Measurements from ENCODE around the gene GPBP1.
"Not testable (repeated sequence)": the region's sequence is repeated elsewhere in the genome, so short reads cannot be mapped to it uniquely, and the experiment has no call there.

The GPBP1 gene

DNA sequence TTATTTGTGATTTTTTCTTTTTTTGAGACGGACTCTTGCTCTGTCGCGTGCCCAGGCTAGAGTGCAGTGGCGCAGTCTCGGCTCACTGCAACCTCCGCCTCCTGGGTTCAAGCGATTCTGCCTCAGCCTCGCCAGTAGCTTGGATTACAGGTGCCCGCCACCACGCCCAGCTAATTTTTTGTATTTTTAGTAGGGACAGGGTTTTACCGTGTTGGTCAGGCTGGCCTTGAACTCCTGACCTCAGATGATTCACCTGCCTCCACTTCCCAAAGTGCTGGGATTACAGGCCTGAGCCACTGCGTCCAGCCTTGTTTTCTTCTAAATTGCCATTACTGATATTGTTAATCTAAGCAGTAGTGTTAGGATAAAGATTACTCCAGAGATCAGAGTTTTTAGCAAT lies 4.4 kb downstream of the GPBP1 start:
- DNase-seq: not testable (repeated sequence)

DNA sequence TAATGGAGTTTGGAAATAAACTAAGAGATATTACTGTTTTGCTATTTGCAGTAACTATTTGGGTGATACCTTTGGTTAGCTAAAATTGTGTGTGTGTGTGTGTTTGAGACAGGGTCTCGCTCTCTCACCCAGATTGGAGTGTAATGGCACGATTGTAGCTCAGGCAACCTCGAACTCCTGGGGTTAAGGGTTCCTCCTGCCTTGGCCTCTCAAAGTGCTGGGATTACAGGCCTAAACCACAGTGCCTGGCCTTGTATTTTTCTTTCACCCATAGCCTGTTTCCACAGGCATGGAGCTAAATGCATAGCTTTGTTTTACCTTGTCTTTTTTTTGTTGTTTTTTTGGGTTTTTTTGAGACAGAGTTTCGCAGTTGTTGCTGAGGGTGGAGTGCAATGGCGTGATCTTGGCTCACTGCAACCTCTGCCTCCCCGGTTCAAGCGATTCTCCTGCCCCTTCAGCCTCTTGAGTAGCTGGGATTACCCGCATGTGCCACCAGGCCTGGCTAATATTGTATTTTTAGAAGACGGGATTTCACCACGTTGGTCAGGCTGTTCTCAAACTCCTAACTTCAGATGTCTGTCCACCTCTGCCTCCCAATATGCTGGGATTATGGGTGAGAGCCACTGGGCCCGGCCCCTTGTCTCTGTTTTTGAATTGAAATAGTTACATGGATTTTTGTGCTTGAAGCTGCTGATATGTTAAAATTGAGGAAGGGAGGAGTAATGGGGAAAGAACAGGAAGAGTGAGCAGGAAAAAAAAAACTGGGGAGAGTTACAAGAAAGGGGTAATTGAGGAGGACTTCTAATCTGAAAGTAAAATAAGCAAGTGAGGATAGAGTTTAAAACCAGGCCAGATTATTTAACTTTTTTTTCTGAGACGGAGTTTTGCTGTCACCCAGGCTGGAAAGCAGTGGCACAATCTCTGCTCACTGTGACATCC lies 5.7 kb downstream of the GPBP1 start:
- DNase-seq: no peak

DNA sequence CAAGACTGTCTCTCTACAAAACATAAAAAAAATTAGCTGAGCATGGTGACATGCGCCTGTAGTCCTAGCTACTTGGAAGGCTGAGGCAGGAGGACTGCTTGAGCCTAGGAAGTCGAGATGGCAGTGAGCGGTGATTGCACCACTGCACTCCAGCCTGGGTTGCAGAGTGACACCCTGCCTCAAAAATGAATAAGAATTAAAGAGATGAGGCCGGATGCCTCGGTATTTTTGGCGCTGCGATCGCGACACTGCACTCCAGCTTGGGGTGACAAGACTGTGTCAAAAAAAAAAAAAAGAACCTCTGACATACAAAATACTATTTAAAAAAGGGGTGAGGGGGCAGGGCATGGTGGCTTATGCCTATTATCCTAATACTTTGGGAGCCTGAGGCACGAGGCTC lies 7.3 kb downstream of the GPBP1 start:
- no peak for DNase-seq

- DNase-seq: no peak
Observed at GRCh38 chr5:57184322-57184721, 10.5 kb downstream of the GPBP1 start.

DNA sequence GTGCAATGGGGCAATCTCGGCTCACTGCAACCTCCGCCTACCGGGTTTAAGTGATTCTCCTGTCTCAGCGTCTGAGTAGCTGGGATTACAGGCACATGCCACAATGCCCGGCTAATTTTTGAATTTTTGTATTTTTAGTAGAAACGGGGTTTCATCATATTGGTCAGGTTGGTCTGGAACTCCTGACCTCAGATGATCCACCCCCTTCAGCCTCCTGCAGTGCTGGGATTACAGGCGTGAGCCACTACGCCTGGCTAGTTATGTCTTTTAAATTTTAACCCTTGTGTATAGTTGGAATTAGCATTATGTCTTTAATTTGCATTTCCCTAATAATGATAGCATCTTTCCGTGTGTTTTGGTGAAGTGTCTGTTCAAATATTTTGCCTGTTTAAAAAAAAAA lies 11.5 kb downstream of the GPBP1 start:
- no peak for DNase-seq

DNA sequence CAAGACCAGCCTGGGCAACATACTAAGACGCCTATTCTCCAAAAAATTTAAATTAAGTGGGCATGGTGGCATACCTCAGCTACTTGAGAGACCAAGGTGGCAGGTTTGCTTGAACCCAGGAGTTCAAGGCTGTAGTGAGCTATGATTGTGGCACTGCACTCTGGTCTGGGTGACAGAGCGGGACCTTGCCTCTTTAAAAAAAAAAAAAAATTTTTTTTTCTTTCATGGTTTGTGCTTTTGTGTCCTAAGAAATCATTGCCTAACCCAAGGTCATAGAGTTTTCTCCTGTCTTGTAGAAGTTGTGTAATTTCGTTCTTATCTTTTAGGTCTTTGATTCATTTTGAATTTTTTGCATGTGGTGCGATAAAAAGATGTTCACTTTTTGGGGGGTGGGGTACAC lies 12.3 kb downstream of the GPBP1 start:
- DNase-seq: no peak

DNA sequence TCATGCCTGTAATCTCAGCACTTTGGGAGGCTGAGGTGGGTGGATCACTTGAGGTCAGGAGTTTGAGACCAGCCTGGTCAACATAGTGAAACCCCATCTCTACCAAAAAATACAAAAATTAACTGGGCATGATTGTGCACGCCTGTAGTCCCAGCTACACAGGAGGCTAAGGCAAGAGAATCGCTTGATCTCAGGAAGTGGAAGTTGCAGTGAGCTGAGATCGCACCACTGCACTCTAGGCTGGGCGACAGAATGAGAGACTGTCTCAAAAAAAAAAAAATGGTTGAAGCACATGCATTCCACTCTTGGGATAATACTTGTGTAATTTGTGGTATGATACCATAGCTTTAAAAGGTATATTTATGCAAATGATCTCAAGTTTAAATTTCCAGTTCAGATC lies 14.1 kb downstream of the GPBP1 start:
- DNase-seq: not testable (repeated sequence)

GRCh38 chr5:57189515-57189914 lies 15.7 kb downstream of the GPBP1 start:
- DNase-seq: no peak

DNA sequence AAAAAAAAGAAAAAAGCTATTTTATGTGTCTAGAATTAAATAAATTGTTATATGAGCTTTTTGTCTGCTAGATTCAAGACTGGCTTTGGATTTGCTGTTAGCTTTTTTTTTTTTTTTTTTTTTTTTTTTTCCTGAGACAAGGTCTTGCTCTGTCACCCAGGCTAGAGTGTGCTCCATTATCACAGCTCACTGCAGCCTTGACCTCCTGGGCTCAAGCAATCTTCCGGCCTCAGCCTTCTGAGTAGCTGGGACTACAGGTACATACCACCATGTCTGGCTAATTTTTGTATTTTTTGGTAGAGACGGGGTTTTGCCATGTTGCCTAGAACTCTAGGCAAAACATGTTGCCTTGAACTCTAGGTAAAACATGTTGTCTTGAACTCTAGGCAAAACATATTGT lies 16.7 kb downstream of the GPBP1 start:
- DNase-seq: no peak

- no peak for DNase-seq
Observed at GRCh38 chr5:57191163-57191562, 17.3 kb downstream of the GPBP1 start.

- DNase-seq: no peak
Observed at GRCh38 chr5:57191986-57192385, 18.1 kb downstream of the GPBP1 start.

DNA sequence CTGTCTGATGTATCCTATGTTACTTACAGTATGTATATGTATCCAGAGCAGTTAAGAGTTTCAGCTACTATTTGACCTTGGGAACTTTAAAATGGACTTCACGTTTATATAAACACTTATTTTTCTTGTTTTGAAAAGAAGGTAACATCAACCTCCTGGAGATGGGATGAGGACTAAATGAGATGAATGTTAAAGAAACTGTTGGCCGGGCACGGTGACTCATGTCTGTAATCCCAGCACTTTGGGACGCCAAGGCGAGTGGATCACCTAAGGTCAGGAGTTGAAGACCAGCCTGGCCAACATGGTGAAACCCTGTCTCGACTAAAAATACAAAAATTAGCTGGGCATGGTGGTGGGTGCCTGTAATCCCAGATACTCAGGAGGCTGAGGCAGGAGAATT lies 19.0 kb downstream of the GPBP1 start:
- not testable (repeated sequence) for DNase-seq

DNA sequence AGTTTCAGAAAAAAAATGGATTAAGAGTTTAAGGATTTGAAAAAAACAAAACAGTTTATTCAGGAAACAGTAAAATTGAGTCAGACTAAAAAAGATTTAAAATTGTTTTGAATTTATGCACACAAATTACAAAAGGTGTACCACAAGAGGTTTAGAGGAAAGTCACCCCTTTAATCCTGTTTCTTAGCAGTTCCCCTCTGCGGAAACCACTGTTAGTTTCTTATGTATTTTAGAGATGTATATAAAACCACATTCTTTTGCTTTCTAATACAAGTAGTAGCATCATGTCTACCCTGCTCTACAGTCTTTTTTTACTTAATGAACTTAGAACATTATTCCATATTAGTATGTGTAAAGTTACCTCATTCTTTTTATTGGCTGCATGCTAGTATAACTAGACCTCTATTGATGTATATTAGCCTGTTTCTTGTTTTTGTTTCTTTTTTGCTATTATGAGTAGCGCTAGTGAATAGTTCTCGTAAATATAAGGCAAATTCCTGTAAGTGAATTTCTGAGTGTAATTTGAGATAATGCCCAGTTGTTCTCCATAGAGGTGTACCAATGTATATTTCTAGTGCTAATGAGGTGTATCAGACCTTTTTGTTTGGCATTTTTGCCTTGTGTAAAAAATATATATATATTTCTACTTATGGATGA lies 20.0 kb downstream of the GPBP1 start:
- DNase-seq: no peak

- no peak for DNase-seq
Observed at GRCh38 chr5:57194653-57195052, 20.8 kb downstream of the GPBP1 start.

- no peak for DNase-seq
Observed at GRCh38 chr5:57195060-57195459, 21.2 kb downstream of the GPBP1 start.

- DNase-seq: no peak
Observed at GRCh38 chr5:57199866-57200265, 26.0 kb downstream of the GPBP1 start.

- no peak for DNase-seq
Observed at GRCh38 chr5:57202811-57203210, 29.0 kb downstream of the GPBP1 start.

DNA sequence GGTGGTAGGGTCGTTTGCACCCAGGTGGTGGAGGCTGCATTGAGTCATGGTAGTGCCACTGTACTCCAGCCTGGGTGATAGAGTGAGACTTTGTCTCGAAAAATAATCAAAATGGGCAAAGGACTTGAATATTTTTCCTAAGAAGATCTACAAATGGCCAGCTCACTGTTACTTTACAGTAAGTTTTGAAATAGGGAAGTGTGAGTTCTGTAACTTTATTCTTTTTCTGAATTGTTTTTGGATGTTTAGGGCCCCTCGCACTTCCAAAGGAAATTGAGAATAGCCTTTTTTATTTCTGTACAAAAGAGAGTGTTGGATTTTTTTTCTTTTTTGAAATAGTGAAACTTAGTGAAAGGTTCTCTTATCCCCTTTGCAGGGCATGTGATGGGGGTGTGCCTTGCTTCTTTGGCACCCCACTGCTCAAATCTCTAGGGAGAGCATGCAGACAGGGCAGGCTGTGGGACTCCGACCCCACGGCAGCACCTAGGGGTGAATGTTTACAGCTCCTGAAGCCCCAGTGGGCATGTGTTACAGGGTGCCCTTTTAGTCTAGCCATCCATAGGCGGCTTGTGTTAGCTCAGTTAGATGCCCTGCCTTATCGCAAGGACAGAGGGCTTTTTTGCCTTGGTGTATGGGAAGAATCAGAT lies 33.3 kb downstream of the GPBP1 start:
- DNase-seq: no peak

- no peak for DNase-seq
Observed at GRCh38 chr5:57207681-57208080, 33.8 kb downstream of the GPBP1 start.

- DNase-seq: no peak
Observed at GRCh38 chr5:57209316-57210040, 35.6 kb downstream of the GPBP1 start.

DNA sequence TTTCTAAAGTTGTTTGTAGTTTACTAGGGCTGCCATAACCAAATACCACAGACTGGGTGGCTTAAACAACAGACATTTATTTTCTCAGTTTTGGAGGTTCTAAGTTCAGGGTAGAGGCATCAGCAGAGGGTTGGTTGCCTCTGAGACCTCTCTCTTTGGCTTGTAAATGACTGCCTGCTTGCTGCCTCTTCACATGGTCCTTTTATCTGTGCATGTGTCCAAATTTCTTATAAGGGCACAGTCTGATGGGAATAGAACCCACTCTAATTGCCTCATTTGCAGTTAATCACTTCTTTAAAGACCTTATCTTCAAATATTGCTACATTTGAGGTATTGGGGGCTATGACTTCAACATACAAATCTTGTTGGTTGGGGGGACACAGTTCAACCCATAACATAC lies 36.8 kb downstream of the GPBP1 start:
- no peak for DNase-seq

DNA sequence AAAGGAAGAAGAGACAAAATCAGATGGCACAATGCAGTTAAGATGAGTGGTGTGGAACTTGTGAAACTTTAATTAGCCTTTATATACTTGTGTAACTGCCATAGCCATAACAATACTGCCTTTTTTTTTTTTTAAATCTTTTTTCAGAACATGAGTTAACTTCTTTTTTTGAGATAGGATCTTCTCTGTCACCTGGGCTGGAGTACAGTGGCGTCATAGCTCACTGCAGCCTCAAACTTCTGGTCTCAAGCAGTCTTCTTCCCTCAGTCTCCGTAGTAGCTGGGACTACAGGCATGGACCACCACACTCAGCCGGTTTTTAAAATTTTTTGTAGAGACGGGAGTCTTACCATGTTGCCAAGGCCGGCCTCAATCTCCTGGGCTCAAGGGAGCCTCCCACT lies 37.2 kb downstream of the GPBP1 start:
- DNase-seq: no peak

DNA sequence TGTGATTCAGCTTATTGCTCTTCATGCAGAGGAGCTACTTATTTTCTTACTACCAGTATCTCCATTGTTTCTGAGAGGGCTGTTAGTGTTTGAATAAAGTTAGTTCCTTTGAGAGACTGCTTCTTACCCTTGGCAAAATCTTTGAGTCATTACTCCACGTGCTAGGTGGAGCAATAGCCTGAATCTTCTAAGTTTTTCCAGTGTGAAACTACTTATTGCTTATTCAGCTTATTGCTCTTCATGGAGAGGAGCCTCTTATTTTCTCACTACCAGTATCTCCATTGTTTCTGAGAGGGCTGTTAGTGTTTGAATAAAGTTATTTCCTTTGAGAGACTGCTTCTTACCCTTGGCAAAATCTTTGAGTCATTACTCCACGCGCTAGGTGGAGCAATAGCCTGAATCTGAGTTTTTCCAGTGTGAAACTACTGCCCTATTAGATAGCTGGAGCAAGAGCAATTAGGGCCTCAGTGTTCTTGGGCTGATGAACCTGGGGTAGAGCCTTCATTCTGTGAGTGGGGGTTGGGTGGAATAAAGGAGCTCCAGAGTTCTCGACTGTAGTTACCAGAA lies 41.9 kb downstream of the GPBP1 start:
- DNase-seq: no peak
